Measurements from ENCODE around the gene PROX2.

GRCh38 chr14:74853581-74853980, 22.4 kb downstream of the PROX2 start:
- TF ChIP-seq POLR2A (IDR thresholded peaks at IDR 0.05) (no peak), CTCF (IDR thresholded peaks at IDR 0.05) (no peak)

Measured in adrenal gland (tissue), 5 donors.